Measurements from ENCODE around the gene GMDS.

The GMDS gene

DNA sequence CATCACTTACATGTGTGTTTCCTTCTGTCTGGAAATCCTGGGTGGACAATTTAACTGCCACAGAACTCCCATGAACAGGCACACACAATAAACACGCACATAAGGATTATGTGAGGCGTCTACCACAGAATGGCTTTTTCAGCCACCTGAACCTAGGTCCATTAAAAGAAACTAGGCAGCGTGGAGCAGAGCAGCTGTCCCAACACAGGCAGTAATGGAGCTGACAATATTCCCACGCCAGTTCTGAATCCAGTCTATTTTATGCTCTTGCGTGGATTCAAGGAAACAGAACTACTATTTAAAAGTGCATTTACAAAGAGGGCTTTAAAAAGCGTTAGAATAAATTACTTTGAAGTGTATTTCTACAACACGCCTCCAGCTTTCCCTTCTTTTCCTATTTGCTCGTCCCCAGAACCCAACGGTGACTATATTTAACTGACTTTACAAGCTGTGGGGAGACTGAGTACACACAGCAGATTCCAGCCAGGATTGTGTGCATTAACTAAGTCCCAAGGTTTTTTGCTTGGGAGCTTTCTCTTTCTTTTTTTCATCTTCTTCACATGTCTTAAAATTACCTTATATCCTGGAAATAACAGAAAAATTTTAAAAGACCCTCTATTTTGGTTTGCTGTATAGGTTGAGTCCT is 95.9 kb downstream of the GMDS start:
- Histone ChIP-seq H3K9ac (no peak overlapping the region), H3K27ac (no peak overlapping the region), H3K79me2 (no peaks in the 10 kb centered on the region), H3K4me3 (ENCODE audit: low read depth, low read length) (no peak overlapping the region), H3K4me2 (ENCODE audit: low read length) (no peak overlapping the region), H3K27me3 (ENCODE audit: control insufficient read depth, insufficient read depth, low read length) (no peaks in the 10 kb centered on the region), H3K4me1 (no peaks in the 10 kb centered on the region), H3K36me3 (ENCODE audit: control insufficient read depth, insufficient read depth, low read length) (no peaks in the 10 kb centered on the region), H2AFZ (no peak overlapping the region), H3K9me3 (ENCODE audit: control insufficient read depth, low read length) (no peaks in the 10 kb centered on the region)
- TF ChIP-seq, protein P1, sequence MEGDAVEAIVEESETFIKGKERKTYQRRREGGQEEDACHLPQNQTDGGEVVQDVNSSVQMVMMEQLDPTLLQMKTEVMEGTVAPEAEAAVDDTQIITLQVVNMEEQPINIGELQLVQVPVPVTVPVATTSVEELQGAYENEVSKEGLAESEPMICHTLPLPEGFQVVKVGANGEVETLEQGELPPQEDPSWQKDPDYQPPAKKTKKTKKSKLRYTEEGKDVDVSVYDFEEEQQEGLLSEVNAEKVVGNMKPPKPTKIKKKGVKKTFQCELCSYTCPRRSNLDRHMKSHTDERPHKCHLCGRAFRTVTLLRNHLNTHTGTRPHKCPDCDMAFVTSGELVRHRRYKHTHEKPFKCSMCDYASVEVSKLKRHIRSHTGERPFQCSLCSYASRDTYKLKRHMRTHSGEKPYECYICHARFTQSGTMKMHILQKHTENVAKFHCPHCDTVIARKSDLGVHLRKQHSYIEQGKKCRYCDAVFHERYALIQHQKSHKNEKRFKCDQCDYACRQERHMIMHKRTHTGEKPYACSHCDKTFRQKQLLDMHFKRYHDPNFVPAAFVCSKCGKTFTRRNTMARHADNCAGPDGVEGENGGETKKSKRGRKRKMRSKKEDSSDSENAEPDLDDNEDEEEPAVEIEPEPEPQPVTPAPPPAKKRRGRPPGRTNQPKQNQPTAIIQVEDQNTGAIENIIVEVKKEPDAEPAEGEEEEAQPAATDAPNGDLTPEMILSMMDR (IDR thresholded peaks at IDR 0.05) = no peak

GRCh38 chr6:2148748-2149147 is 96.7 kb downstream of the GMDS start:
- TF ChIP-seq, protein P1 (IDR thresholded peaks at IDR 0.05) = no peak
- Histone ChIP-seq H3K79me2 (no peaks in the 10 kb centered on the region), H3K4me2 (ENCODE audit: low read length) (no peak overlapping the region), H3K4me3 (ENCODE audit: low read depth, low read length) (no peak overlapping the region), H3K27ac (no peak overlapping the region), H2AFZ (no peak overlapping the region), H3K4me1 (no peaks in the 10 kb centered on the region), H3K9me3 (ENCODE audit: control insufficient read depth, low read length) (no peaks in the 10 kb centered on the region), H3K36me3 (ENCODE audit: control insufficient read depth, insufficient read depth, low read length) (no peaks in the 10 kb centered on the region), H3K27me3 (ENCODE audit: control insufficient read depth, insufficient read depth, low read length) (no peaks in the 10 kb centered on the region), H3K9ac (no peak overlapping the region)

GRCh38 chr6:2147766-2148448 is 97.5 kb downstream of the GMDS start:
- Histone ChIP-seq H3K4me3 (ENCODE audit: low read depth, low read length) (no peak overlapping the region), H3K9me3 (ENCODE audit: control insufficient read depth, low read length) (no peaks in the 10 kb centered on the region), H3K27ac (no peak overlapping the region), H3K36me3 (ENCODE audit: control insufficient read depth, insufficient read depth, low read length) (no peaks in the 10 kb centered on the region), H3K79me2 (no peaks in the 10 kb centered on the region), H2AFZ (no peak overlapping the region), H3K27me3 (ENCODE audit: control insufficient read depth, insufficient read depth, low read length) (no peaks in the 10 kb centered on the region), H3K9ac (no peak overlapping the region), H3K4me2 (ENCODE audit: low read length) (no peak overlapping the region), H3K4me1 (no peaks in the 10 kb centered on the region)
- TF ChIP-seq, protein P1 (IDR thresholded peaks at IDR 0.05) = no peak

- Histone ChIP-seq H3K4me1 (no peaks in the 10 kb centered on the region), H3K79me2 (no peaks in the 10 kb centered on the region), H3K9ac (no peak overlapping the region), H3K4me2 (ENCODE audit: low read length) (no peak overlapping the region), H2AFZ (no peak overlapping the region), H3K27me3 (ENCODE audit: control insufficient read depth, insufficient read depth, low read length) (no peaks in the 10 kb centered on the region), H3K9me3 (ENCODE audit: control insufficient read depth, low read length) (no peaks in the 10 kb centered on the region), H3K27ac (no peak overlapping the region), H3K36me3 (ENCODE audit: control insufficient read depth, insufficient read depth, low read length) (no peaks in the 10 kb centered on the region), H3K4me3 (ENCODE audit: low read depth, low read length) (no peak overlapping the region)
- TF ChIP-seq, protein P1 (IDR thresholded peaks at IDR 0.05) = no peak
These were observed 98.1 kb downstream of the GMDS start for GRCh38 chr6:2147261-2147660.

DNA sequence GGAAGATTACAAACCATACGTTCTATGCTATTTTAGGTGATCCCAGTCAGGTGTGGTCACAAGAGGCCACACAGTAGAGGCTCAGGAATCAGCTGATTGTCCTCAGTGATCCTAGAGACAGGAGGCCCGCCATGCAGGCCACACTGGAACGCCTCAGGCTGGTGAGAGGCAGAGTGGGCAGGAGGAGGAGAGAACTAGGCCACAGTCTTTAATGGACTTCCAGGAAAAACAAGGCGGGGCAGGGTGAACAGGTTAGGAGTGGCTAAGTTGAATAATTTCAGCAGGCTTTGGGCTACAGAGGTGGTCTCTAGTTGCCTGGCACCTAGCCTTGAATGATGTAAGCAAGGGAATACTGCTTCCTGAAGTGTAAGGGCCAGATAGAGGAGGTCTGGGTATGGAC is 101.2 kb downstream of the GMDS start:
- H3K79me2 ChIP-seq = no peaks in the 10 kb centered on the region
- H3K9ac ChIP-seq = no peak overlapping the region
- H3K4me1 ChIP-seq = no peaks in the 10 kb centered on the region
- no peaks in the 10 kb centered on the region for H3K27me3 ChIP-seq (ENCODE audit: control insufficient read depth, insufficient read depth, low read length)
- no peaks in the 10 kb centered on the region for H3K9me3 ChIP-seq (ENCODE audit: control insufficient read depth, low read length)
- TF ChIP-seq, protein P1 (IDR thresholded peaks at IDR 0.05) = no peak
- H3K4me3 ChIP-seq (ENCODE audit: low read depth, low read length) = no peak overlapping the region
- no peak overlapping the region for H3K4me2 ChIP-seq (ENCODE audit: low read length)
- H2AFZ ChIP-seq = no peak overlapping the region
- H3K36me3 ChIP-seq (ENCODE audit: control insufficient read depth, insufficient read depth, low read length) = no peaks in the 10 kb centered on the region
- no peak overlapping the region for H3K27ac ChIP-seq
